NCI-H1436 treated with DMSO at 0.1 percent for 48 hours (cell line): ENCODE measurements around the gene EPHA10.

Experiments
- DNase-seq: peaks from one replicate; lab custom pipeline; 2025; lab: John Stamatoyannopoulos, UW

EPHA10 gene

GRCh38 chr1:37734629-37735591 is 30.0 kb downstream of the EPHA10 start:
- DNase-seq: no peak

GRCh38 chr1:37732111-37732780 is 32.7 kb downstream of the EPHA10 start:
- no peak for DNase-seq

- no peak for DNase-seq
These were observed 33.5 kb downstream of the EPHA10 start for GRCh38 chr1:37731312-37732019.

- DNase-seq: no peak
These were observed 34.5 kb downstream of the EPHA10 start for GRCh38 chr1:37730376-37730775.

GRCh38 chr1:37728416-37728815 is 36.5 kb downstream of the EPHA10 start:
- DNase-seq: no peak

GRCh38 chr1:37726751-37727585 is 38.0 kb downstream of the EPHA10 start:
- no peak for DNase-seq

- DNase-seq: no peak
These were observed 38.9 kb downstream of the EPHA10 start for GRCh38 chr1:37725851-37726613.

GRCh38 chr1:37724575-37724974 is 40.3 kb downstream of the EPHA10 start:
- no peak for DNase-seq

GRCh38 chr1:37723390-37724078 is 41.4 kb downstream of the EPHA10 start:
- no peak for DNase-seq

GRCh38 chr1:37723072-37723389 is 41.9 kb downstream of the EPHA10 start:
- no peak for DNase-seq

- DNase-seq: no peak
These were observed 42.5 kb downstream of the EPHA10 start for GRCh38 chr1:37722181-37723071.

GRCh38 chr1:37721565-37721964 is 43.4 kb downstream of the EPHA10 start:
- no peak for DNase-seq

- no peak for DNase-seq
These were observed 44.4 kb downstream of the EPHA10 start for GRCh38 chr1:37720231-37721130.

GRCh38 chr1:37719572-37720195 is 45.2 kb downstream of the EPHA10 start:
- no peak for DNase-seq

GRCh38 chr1:37718901-37719571 is 45.9 kb downstream of the EPHA10 start:
- no peak for DNase-seq

- no peak for DNase-seq
These were observed 46.6 kb downstream of the EPHA10 start for GRCh38 chr1:37718181-37718900.

GRCh38 chr1:37717631-37718030 is 47.3 kb downstream of the EPHA10 start:
- no peak for DNase-seq
